H9 (cell line): ENCODE data around the gene SPTLC3. TPM values are rescaled to one million over a fixed set of nuclear protein-coding genes. Genes with fewer than 3 reads are reported as not detected.

ENCODE experiments used
- DNase-seq: peaks from one replicate; pipeline ENCODE4 v3.0.0-alpha.2; 2017
- H2AFZ ChIP-seq: one replicate; pipeline ENCODE4 v1.6.1; 2013; ENCODE audit warnings: mild to moderate bottlenecking, low read length, control low read depth, moderate library complexity
- H2AK5ac ChIP-seq: 2 replicates; pipeline ENCODE4 v1.6.1; 2013; ENCODE audit warnings: low read length, control low read depth, mixed read lengths; ENCODE audit not compliant: insufficient read length
- H2BK120ac ChIP-seq: one replicate; pipeline ENCODE4 v1.6.1; 2013; ENCODE audit warnings: low read depth, mild to moderate bottlenecking, low read length, control low read depth, inconsistent platforms; ENCODE audit not compliant: poor library complexity, severe bottlenecking
- H2BK12ac ChIP-seq: 2 replicates; pipeline ENCODE4 v1.6.1; 2013; ENCODE audit warnings: low read length, control low read depth, mixed read lengths, low read depth; ENCODE audit not compliant: insufficient read length
- H2BK15ac ChIP-seq: 2 replicates; pipeline ENCODE4 v1.6.1; 2013; ENCODE audit warnings: low read depth, low read length, control low read depth
- H2BK20ac ChIP-seq: one replicate; pipeline ENCODE4 v1.6.1; 2013; ENCODE audit warnings: low read depth, mild to moderate bottlenecking, low read length, control low read depth, inconsistent platforms; ENCODE audit not compliant: poor library complexity, severe bottlenecking
- H2BK5ac ChIP-seq: 2 replicates; pipeline ENCODE4 v1.6.1; 2013; ENCODE audit warnings: low read length, control low read depth, mixed read lengths; ENCODE audit not compliant: insufficient read length
- H3K14ac ChIP-seq: 2 replicates; pipeline ENCODE4 v1.6.1; 2013; ENCODE audit warnings: low read length, control low read depth; ENCODE audit not compliant: insufficient read depth
- H3K18ac ChIP-seq: 2 replicates; pipeline ENCODE4 v1.6.1; 2013; ENCODE audit warnings: low read depth, mild to moderate bottlenecking, mixed read lengths, low read length, control low read depth; ENCODE audit not compliant: insufficient read length
- H3K23ac ChIP-seq: 2 replicates; pipeline ENCODE4 v1.6.1; 2013; ENCODE audit warnings: low read length, control low read depth, mixed read lengths, low read depth; ENCODE audit not compliant: insufficient read length
- H3K23me2 ChIP-seq: 2 replicates; pipeline ENCODE4 v1.6.1; 2013; ENCODE audit warnings: low read depth, mild to moderate bottlenecking, mixed read lengths, low read length, control low read depth; ENCODE audit not compliant: insufficient read length, poor library complexity, severe bottlenecking
- H3K27ac ChIP-seq: 2 replicates; pipeline ENCODE4 v1.5.1; 2013; ENCODE audit warnings: low read length, control low read depth, mixed read lengths, low read depth; ENCODE audit not compliant: insufficient read length
- H3K27me3 ChIP-seq: 2 replicates; pipeline ENCODE4 v1.6.1; 2013; ENCODE audit warnings: low read length, control low read depth, inconsistent platforms; ENCODE audit not compliant: insufficient read depth
- H3K4ac ChIP-seq: 2 replicates; pipeline ENCODE4 v1.6.1; 2013; ENCODE audit warnings: low read depth, mild to moderate bottlenecking, control low read depth, inconsistent platforms, low read length, moderate library complexity
- H3K4me1 ChIP-seq: 2 replicates; pipeline ENCODE4 v1.6.1; 2013; ENCODE audit warnings: low read length, control low read depth, inconsistent platforms; ENCODE audit not compliant: insufficient read depth
- H3K4me2 ChIP-seq: 2 replicates; pipeline ENCODE4 v1.6.1; 2013; ENCODE audit warnings: low read length, control low read depth, mixed read lengths; ENCODE audit not compliant: insufficient read length, insufficient read depth
- H3K56ac ChIP-seq: 2 replicates; pipeline ENCODE4 v1.6.1; 2013; ENCODE audit warnings: low read depth, mild to moderate bottlenecking, mixed read lengths, low read length, control low read depth; ENCODE audit not compliant: insufficient read length
- H3K79me1 ChIP-seq: 2 replicates; pipeline ENCODE4 v1.6.1; 2013; ENCODE audit warnings: low read depth, mild to moderate bottlenecking, moderate library complexity, low read length, control low read depth, inconsistent platforms; ENCODE audit not compliant: insufficient read depth, poor library complexity, severe bottlenecking
- H3K79me2 ChIP-seq: 2 replicates; pipeline ENCODE4 v1.6.1; 2013; ENCODE audit warnings: low read length, control low read depth, inconsistent platforms; ENCODE audit not compliant: insufficient read depth
- H3K9ac ChIP-seq: 2 replicates; pipeline ENCODE4 v1.6.1; 2013; ENCODE audit warnings: low read length, control low read depth, mixed read lengths; ENCODE audit not compliant: insufficient read length; ENCODE audit errors: extremely low read depth
- H3K9me3 ChIP-seq: one replicate; pipeline ENCODE4 v1.6.1; 2013; ENCODE audit warnings: low read depth, low read length, inconsistent platforms; ENCODE audit not compliant: control insufficient read depth
- H3T11ph ChIP-seq: one replicate; pipeline ENCODE4 v1.6.1; 2013; ENCODE audit warnings: mild to moderate bottlenecking, low read length, control low read depth, inconsistent platforms
- H4K20me1 ChIP-seq: one replicate; pipeline ENCODE4 v1.6.1; 2013; ENCODE audit not compliant: control insufficient read depth, insufficient read length, insufficient read depth
- H4K5ac ChIP-seq: 2 replicates; pipeline ENCODE4 v1.6.1; 2013; ENCODE audit warnings: low read depth, mild to moderate bottlenecking, mixed read lengths, low read length, control low read depth; ENCODE audit not compliant: insufficient read length
- H4K8ac ChIP-seq: replicated peaks from 2 replicates; pipeline ENCODE4 v1.6.1; 2013; ENCODE audit warnings: low read length, control low read depth, mixed read lengths, low read depth; ENCODE audit not compliant: insufficient read length
- H4K91ac ChIP-seq: 2 replicates; pipeline ENCODE4 v1.6.1; 2013; ENCODE audit warnings: low read depth, mild to moderate bottlenecking, moderate library complexity, mixed read lengths, low read length, control low read depth; ENCODE audit not compliant: insufficient read length
- H3K27ac Mint-ChIP-seq, 3 experiments: 2 replicates in 2 of 3; 3 replicates in 1 of 3; pipeline ENCODE4 v1.8.0; 2020 to 2021; ENCODE audit warnings: mixed read lengths in 3 of 3, mild to moderate bottlenecking in 1 of 3, moderate library complexity in 1 of 3
- H3K27me3 Mint-ChIP-seq: 2 replicates; pipeline ENCODE4 v1.8.0; 2021; ENCODE audit warnings: low read depth, mild to moderate bottlenecking, moderate library complexity, mixed read lengths
- H3K36me3 Mint-ChIP-seq, 3 experiments: 2 replicates in 2 of 3; 3 replicates in 1 of 3; pipeline ENCODE4 v1.8.0; 2020 to 2021; ENCODE audit warnings: low read depth in 3 of 3, mixed read lengths in 3 of 3; ENCODE audit not compliant: insufficient read depth in 1 of 3
- H3K4me1 Mint-ChIP-seq, 2 experiments: 2 replicates each; pipeline ENCODE4 v1.8.0; 2020; ENCODE audit warnings: mixed read lengths in 2 of 2
- H3K4me3 Mint-ChIP-seq, 2 experiments: 2 replicates in 1 of 2; 3 replicates in 1 of 2; pipeline ENCODE4 v1.8.0; 2020 to 2021; ENCODE audit warnings: mild to moderate bottlenecking in 2 of 2, mixed read lengths in 2 of 2, moderate library complexity in 1 of 2
- H3K9me3 Mint-ChIP-seq, 2 experiments: 2 replicates in 1 of 2; 3 replicates in 1 of 2; pipeline ENCODE4 v1.8.0; 2020; ENCODE audit warnings: mild to moderate bottlenecking in 2 of 2, mixed read lengths in 2 of 2, moderate library complexity in 1 of 2
- WGBS: extraction: QIAGEN DNeasy Blood & Tissue Kit; methylation state at CpG from one replicate; pipeline ENCODE4 v1.1.7; 2013; ENCODE audit warnings: missing lambda C conversion rate, low lambda C conversion rate, mixed read lengths; ENCODE audit not compliant: insufficient read length; ENCODE audit errors: extremely low coverage; 5-methylcytosine and 5-hydroxymethylcytosine counted together
- total RNA-seq: library from RNA; stranded (reverse); gene quantifications from 2 replicates; pipeline ENCODE4 v1.2.1, GENCODE V29; 2021
- TF ChIP-seq, protein P1 (sequence below): fragments of 200-600 bp; sonication (generic); conservative IDR thresholded peaks from 3 replicates; pipeline ENCODE4 v1.8.0; 2021; ENCODE audit warnings: antibody characterized with exemption, mild to moderate bottlenecking

Gene SPTLC3
- total RNA-seq, 1 experiment from 2014 or later, result 0.68 TPM

DNA sequence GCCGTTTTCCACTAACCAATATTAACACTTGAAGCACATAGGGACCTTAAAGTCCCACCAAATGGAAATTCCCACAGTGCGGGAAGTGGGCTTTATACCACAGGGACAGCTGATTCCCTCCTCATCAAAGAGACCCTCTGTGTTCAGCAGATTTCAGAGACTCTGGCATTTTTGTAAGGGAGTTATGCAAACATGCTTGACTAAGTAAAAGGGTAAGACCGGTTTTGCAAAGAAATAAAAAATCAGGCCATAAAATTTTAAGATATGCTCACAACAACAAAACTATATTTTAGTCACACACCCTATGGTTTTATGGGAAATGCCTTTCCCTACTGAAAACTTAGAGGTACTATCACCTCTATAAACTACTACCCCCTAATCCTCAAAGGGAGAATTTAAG, 45.4 kb upstream of the SPTLC3 start:
- no peak overlapping the region for H3K23ac ChIP-seq
- H3K18ac ChIP-seq, result no peak overlapping the region
- H3K79me1 ChIP-seq, result no peaks in the 10 kb centered on the region
- H2AK5ac ChIP-seq, result no peak overlapping the region
- no peak overlapping the region for H3K4ac ChIP-seq
- Mint-ChIP-seq H3K36me3 (0 out of 7 replicates have a peak, but pooled peaks cover 0 to 1% (median 0%) of the 10 kb centered on the region in 3 experiments), H3K4me3 (no peak overlapping the region), H3K27me3 (no peaks in the 10 kb centered on the region), H3K4me1 (peaks cover 4 to 5% of the 10 kb centered on the region in 2 experiments; a peak in 3 of 4 replicates), H3K9me3 (no peaks in the 10 kb centered on the region; a peak in 2 of 5 replicates), H3K27ac (peak overlapping the region in 1 of 3 experiments; percentile 26; a peak in 1 of 7 replicates)
- no peaks in the 10 kb centered on the region for H3K79me2 ChIP-seq
- H4K5ac ChIP-seq, result no peak overlapping the region
- H2BK120ac ChIP-seq, result no peak overlapping the region
- H4K20me1 ChIP-seq, result no peaks in the 10 kb centered on the region
- no peak overlapping the region for H2BK20ac ChIP-seq
- H3K4me2 ChIP-seq, result no peak overlapping the region
- H3K9ac ChIP-seq, result no peak overlapping the region
- no peak overlapping the region for H4K8ac ChIP-seq
- H2BK15ac ChIP-seq, result no peak overlapping the region
- no peak overlapping the region for H3T11ph ChIP-seq
- H2BK12ac ChIP-seq, result no peak overlapping the region
- no peaks in the 10 kb centered on the region for H3K9me3 ChIP-seq
- TF ChIP-seq, protein P1, sequence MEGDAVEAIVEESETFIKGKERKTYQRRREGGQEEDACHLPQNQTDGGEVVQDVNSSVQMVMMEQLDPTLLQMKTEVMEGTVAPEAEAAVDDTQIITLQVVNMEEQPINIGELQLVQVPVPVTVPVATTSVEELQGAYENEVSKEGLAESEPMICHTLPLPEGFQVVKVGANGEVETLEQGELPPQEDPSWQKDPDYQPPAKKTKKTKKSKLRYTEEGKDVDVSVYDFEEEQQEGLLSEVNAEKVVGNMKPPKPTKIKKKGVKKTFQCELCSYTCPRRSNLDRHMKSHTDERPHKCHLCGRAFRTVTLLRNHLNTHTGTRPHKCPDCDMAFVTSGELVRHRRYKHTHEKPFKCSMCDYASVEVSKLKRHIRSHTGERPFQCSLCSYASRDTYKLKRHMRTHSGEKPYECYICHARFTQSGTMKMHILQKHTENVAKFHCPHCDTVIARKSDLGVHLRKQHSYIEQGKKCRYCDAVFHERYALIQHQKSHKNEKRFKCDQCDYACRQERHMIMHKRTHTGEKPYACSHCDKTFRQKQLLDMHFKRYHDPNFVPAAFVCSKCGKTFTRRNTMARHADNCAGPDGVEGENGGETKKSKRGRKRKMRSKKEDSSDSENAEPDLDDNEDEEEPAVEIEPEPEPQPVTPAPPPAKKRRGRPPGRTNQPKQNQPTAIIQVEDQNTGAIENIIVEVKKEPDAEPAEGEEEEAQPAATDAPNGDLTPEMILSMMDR, result no peak
- no peak overlapping the region for H2AFZ ChIP-seq
- no peak overlapping the region for H4K91ac ChIP-seq
- no peak overlapping the region for H3K56ac ChIP-seq
- no peak for DNase-seq
- no peak overlapping the region for H3K27ac ChIP-seq
- no peak overlapping the region for H2BK5ac ChIP-seq
- no peaks in the 10 kb centered on the region; the same call in 1 of the 2 replicates for H3K4me1 ChIP-seq
- H3K23me2 ChIP-seq, result no peaks in the 10 kb centered on the region
- H3K27me3 ChIP-seq, result no peaks in the 10 kb centered on the region
- no CpG with 5 or more reads among the region's 3 CpGs for WGBS
- H3K14ac ChIP-seq, result no peak overlapping the region
